Calu3 (cell line): Measurements from ENCODE around the gene IL1RL2. TPM values are rescaled to one million over a fixed set of nuclear protein-coding genes. Genes with fewer than 3 reads are reported as not detected.

Experiments
- BruUV-seq: library from RNA; stranded (reverse); fragments of 400-500 nt; replicated peaks from 2 replicates; lab custom pipeline; 2021; lab: Mats Ljungman, UMichigan
- CTCF ChIA-PET: fragments of 300-600 bp; sonication (Branson Sonifier 250); formaldehyde crosslinking; loops from one replicate; lab custom pipeline; 2022; ENCODE audit warnings: antibody characterized with exemption; lab: Charles Lee
- DNase-seq: peaks from one replicate; pipeline ENCODE4 v3.0.0; 2022
- H3K27ac Mint-ChIP-seq: one replicate; pipeline ENCODE4 v1.8.0; 2022; ENCODE audit warnings: mixed read lengths; ENCODE audit not compliant: unreplicated experiment
- H3K27me3 Mint-ChIP-seq: one replicate; pipeline ENCODE4 v1.8.0; 2022; ENCODE audit warnings: mixed read lengths; ENCODE audit not compliant: unreplicated experiment
- H3K36me3 Mint-ChIP-seq: one replicate; pipeline ENCODE4 v1.8.0; 2022; ENCODE audit warnings: mild to moderate bottlenecking, moderate library complexity, mixed read lengths; ENCODE audit not compliant: insufficient read depth, unreplicated experiment
- H3K4me1 Mint-ChIP-seq: one replicate; pipeline ENCODE4 v1.8.0; 2022; ENCODE audit warnings: mild to moderate bottlenecking, low read depth, mixed read lengths; ENCODE audit not compliant: unreplicated experiment
- H3K4me3 Mint-ChIP-seq: one replicate; pipeline ENCODE4 v1.8.0; 2022; ENCODE audit warnings: mild to moderate bottlenecking, low read depth, moderate library complexity, mixed read lengths; ENCODE audit not compliant: unreplicated experiment
- H3K9me3 Mint-ChIP-seq: one replicate; pipeline ENCODE4 v1.8.0; 2022; ENCODE audit warnings: low read depth, mixed read lengths; ENCODE audit not compliant: unreplicated experiment
- intact Hi-C: fragments of 100-400 bp; cut with micrococcal nuclease; formaldehyde crosslinking; loops from one replicate; pipeline ENCODE4 v1.10.0; 2022; ENCODE audit not compliant: unreplicated experiment
- total RNA-seq: library from RNA; stranded (reverse); gene quantifications from 2 replicates; pipeline ENCODE4 v1.2.3, GENCODE V29; 2022
- TF ChIP-seq, protein P1 (sequence below): fragments of 200-600 bp; IDR thresholded peaks from one replicate; pipeline ENCODE4 v1.8.0; 2022; ENCODE audit warnings: antibody characterized with exemption; ENCODE audit not compliant: unreplicated experiment

Gene IL1RL2
- total RNA-seq, 1 experiment from 2014 or later, result 0.68 TPM

DNA sequence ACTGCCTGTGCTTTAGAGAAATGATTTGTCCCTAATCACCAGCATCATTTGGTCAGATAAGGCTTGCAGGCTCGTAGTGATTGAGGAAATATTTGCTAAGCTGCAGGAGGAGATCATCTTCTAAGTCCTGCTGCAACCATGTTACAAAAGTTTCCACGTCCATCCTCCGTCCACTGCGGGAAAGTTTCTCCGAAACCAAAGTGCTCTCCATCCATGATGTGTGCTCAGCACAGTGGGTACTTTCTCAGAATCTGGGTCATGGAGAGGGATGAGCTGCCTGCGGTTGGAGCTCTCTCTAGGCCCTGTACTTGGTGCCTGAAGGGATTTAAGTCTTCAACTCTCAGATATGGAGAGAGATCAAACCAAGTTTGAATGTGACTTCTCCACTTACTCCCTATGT is 39.3 kb downstream of the IL1RL2 start:
- H3K27ac Mint-ChIP-seq, result peak overlapping the region; percentile 98
- no peak overlapping the region for H3K4me3 Mint-ChIP-seq
- H3K4me1 Mint-ChIP-seq, result peaks cover 31% of the 10 kb centered on the region
- intact Hi-C loops, result no loop called here
- CTCF ChIA-PET, result no interaction called here
- no peaks in the 10 kb centered on the region for H3K9me3 Mint-ChIP-seq
- H3K36me3 Mint-ChIP-seq, result peaks cover 9% of the 10 kb centered on the region
- TF ChIP-seq, protein P1, sequence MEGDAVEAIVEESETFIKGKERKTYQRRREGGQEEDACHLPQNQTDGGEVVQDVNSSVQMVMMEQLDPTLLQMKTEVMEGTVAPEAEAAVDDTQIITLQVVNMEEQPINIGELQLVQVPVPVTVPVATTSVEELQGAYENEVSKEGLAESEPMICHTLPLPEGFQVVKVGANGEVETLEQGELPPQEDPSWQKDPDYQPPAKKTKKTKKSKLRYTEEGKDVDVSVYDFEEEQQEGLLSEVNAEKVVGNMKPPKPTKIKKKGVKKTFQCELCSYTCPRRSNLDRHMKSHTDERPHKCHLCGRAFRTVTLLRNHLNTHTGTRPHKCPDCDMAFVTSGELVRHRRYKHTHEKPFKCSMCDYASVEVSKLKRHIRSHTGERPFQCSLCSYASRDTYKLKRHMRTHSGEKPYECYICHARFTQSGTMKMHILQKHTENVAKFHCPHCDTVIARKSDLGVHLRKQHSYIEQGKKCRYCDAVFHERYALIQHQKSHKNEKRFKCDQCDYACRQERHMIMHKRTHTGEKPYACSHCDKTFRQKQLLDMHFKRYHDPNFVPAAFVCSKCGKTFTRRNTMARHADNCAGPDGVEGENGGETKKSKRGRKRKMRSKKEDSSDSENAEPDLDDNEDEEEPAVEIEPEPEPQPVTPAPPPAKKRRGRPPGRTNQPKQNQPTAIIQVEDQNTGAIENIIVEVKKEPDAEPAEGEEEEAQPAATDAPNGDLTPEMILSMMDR, result no peak
- no TSS peak for BruUV-seq
- DNase-seq, result no peak
- no peaks in the 10 kb centered on the region for H3K27me3 Mint-ChIP-seq

DNA sequence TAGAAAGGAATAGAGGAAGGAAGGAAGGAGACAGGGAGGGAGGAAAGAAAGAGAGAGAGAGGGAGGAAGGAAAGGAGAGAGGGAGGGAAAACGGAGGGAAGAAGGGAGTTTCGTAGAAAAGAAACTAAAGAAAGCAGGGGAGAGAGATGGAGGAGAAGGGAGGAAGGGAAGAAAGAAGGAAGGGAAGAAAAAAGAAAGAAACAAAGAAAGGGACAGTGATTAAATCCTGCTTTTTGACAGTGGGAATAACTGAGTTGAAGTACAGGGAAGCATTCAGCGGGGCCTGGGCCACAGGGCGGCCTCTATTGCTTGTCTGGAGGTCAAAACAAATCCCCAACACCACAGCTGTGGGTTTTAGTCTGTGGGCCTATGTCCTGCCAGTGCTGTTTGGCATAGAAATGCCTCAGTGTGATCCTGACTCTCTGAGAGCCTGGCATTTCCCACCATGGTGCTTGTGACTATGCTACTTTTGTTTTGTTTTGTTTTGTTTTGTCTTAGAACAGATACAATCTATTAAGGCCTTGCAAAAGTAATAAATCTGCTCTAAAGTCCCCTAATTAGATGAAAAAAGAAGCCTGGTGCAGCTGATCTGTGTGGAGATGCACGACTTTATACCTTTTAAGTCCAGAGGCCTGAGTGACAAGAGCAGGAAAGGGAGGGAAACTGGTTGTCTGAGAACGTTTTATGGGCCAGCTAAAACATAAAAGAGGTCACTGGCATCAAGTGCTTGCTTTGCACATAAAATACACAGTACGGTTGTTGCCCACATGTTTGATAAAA is 40.0 kb downstream of the IL1RL2 start:
- TSS peak; percentile 99 for BruUV-seq
- intact Hi-C loops, result no loop called here
- CTCF ChIA-PET, result no interaction called here
- TF ChIP-seq, protein P1, result no peak
- DNase-seq, result no peak
- Mint-ChIP-seq H3K36me3 (peaks cover 9% of the 10 kb centered on the region), H3K9me3 (no peaks in the 10 kb centered on the region), H3K27me3 (no peaks in the 10 kb centered on the region), H3K4me3 (no peak overlapping the region), H3K27ac (peak overlapping the region; percentile 98), H3K4me1 (peaks cover 31% of the 10 kb centered on the region)

DNA sequence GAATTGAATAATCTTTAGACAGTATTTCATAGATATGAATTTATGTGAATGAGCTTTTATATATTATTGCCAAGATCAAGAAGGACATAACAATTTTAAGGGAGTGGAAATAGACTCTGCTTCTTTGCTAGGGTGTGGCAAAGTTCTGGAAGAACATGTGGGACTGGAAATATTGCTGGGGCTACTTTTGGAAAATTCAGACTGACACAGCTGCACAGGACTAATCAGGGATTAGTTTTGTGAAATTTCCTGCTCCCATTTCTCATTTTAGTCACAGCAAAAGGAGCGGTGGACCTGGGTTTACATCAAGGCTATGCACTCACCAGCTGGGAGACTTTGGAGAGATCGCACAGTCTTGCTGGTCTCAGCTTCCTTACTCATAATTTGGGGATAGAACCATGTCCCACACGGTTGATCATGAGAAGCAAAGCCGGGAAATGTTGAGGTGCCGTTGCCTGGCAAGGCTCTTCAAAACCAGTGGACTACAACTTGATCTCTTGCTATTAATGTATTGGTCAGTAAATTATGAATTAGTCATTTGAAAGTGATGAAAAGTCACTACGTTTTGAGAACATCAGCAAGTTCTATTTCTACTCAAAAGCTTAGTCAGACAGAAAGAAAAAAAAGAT is 42.4 kb downstream of the IL1RL2 start:
- CTCF ChIA-PET, result no interaction called here
- no peaks in the 10 kb centered on the region for H3K27me3 Mint-ChIP-seq
- TF ChIP-seq, protein P1, result no peak
- H3K4me1 Mint-ChIP-seq, result peaks cover 31% of the 10 kb centered on the region
- BruUV-seq, result no TSS peak
- intact Hi-C loops, result no loop called here
- H3K9me3 Mint-ChIP-seq, result no peaks in the 10 kb centered on the region
- H3K27ac Mint-ChIP-seq, result no peak overlapping the region
- no peak overlapping the region for H3K4me3 Mint-ChIP-seq
- H3K36me3 Mint-ChIP-seq, result peaks cover 9% of the 10 kb centered on the region
- DNase-seq, result no peak

DNA sequence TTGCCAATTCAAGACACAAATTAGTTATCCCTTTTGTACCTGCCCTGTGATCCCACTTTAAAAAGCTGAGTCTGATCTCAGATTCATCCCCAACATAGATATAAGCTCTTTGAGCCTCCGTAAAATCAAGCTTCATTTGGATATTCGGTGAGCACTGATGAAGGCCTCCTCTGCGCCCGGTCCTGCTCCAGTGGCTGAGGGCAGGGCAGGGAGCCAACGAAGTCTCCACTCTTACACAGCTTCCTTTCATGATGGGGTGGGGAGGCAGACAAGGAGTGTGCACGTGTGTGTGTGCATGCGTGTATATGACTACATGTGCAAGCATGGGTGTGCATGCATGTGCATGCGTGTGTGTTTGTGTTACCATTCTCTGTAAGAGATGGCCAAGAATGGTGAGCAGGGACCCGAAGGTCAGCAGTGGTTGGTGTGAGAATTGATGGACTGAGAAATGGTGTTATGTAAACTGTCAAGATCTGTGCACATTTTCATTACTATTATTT is 43.6 kb downstream of the IL1RL2 start:
- no peak for DNase-seq
- TF ChIP-seq, protein P1, result no peak
- CTCF ChIA-PET, result no interaction called here
- intact Hi-C loops, result no loop called here
- Mint-ChIP-seq H3K4me1 (peaks cover 31% of the 10 kb centered on the region), H3K9me3 (no peaks in the 10 kb centered on the region), H3K27ac (no peak overlapping the region), H3K27me3 (no peaks in the 10 kb centered on the region), H3K36me3 (peaks cover 9% of the 10 kb centered on the region), H3K4me3 (no peak overlapping the region)
- no TSS peak for BruUV-seq
